Keratinocyte (primary cell): ENCODE results near the gene EMX1. TPM values are rescaled to one million over a fixed set of nuclear protein-coding genes. Genes with fewer than 3 reads are reported as not detected.

Experiments
- DNase-seq: peaks from one replicate; pipeline ENCODE4 v3.0.0-alpha.2; 2011; ENCODE audit warnings: low read depth, missing footprints, low spot score
- FAIRE-seq: peaks from 2 replicates; lab custom pipeline; 2011; peaks lifted over from hg19 to GRCh38; lab: Jason Lieb, UNC
- H2AFZ ChIP-seq: 2 replicates; pipeline ENCODE4 v1.6.0; 2012; ENCODE audit warnings: low read length, control low read depth, inconsistent platforms; ENCODE audit not compliant: control insufficient read depth
- H3K27ac ChIP-seq: 2 replicates; pipeline ENCODE4 v1.5.1; 2011; ENCODE audit warnings: low read length; ENCODE audit not compliant: control insufficient read depth, insufficient read depth
- H3K27me3 ChIP-seq: 3 replicates; pipeline ENCODE4 v1.6.0; 2011; ENCODE audit warnings: low read length; ENCODE audit not compliant: control insufficient read depth, insufficient read depth; ENCODE audit errors: extremely low read depth
- H3K36me3 ChIP-seq, 2 experiments: 2 replicates in 1 of 2; 3 replicates in 1 of 2; pipeline ENCODE4 v1.5.1; 2011; ENCODE audit warnings: low read length in 2 of 2, mild to moderate bottlenecking in 1 of 2; ENCODE audit not compliant: control insufficient read depth in 2 of 2, insufficient read depth in 2 of 2; ENCODE audit errors: extremely low read depth in 1 of 2
- H3K4me1 ChIP-seq: 3 replicates; pipeline ENCODE4 v1.5.1; 2011; ENCODE audit warnings: low read length; ENCODE audit not compliant: control insufficient read depth, insufficient read depth; ENCODE audit errors: extremely low read depth
- H3K4me2 ChIP-seq: 3 replicates; pipeline ENCODE4 v1.6.0; 2011; ENCODE audit warnings: low read depth, low read length; ENCODE audit not compliant: control insufficient read depth, insufficient read depth; ENCODE audit errors: extremely low read depth
- H3K4me3 ChIP-seq, 3 experiments: fragments of 200-600 bp in 1 of 3; sonication (generic) in 1 of 3; 2 replicates in 2 of 3; 3 replicates in 1 of 3; pipeline ENCODE4 v1.5.1; 2011 to 2016; ENCODE audit warnings: low read length in 3 of 3, mild to moderate bottlenecking in 3 of 3, control low read depth in 2 of 3, inconsistent platforms in 1 of 3, low read depth in 1 of 3, mixed read lengths in 1 of 3, mixed run types in 1 of 3, moderate library complexity in 1 of 3; ENCODE audit not compliant: control insufficient read depth in 2 of 3, insufficient read depth in 2 of 3; ENCODE audit errors: extremely low read depth in 1 of 3
- H3K79me2 ChIP-seq: 2 replicates; pipeline ENCODE4 v1.6.0; 2012; ENCODE audit warnings: low read length; ENCODE audit not compliant: control insufficient read depth, insufficient read depth
- H3K9ac ChIP-seq: 3 replicates; pipeline ENCODE4 v1.6.0; 2011; ENCODE audit warnings: low read length; ENCODE audit not compliant: control insufficient read depth, insufficient read depth; ENCODE audit errors: extremely low read depth
- H3K9me1 ChIP-seq: 3 replicates; pipeline ENCODE4 v1.6.0; 2011; ENCODE audit warnings: low read length; ENCODE audit not compliant: control insufficient read depth, insufficient read depth; ENCODE audit errors: extremely low read depth
- H3K9me3 ChIP-seq: 2 replicates; pipeline ENCODE4 v1.5.1; 2012; ENCODE audit warnings: low read depth, low read length; ENCODE audit not compliant: control insufficient read depth
- H4K20me1 ChIP-seq: 3 replicates; pipeline ENCODE4 v1.6.0; 2011; ENCODE audit warnings: low read length; ENCODE audit not compliant: control insufficient read depth, insufficient read depth; ENCODE audit errors: extremely low read depth
- CTCF ChIP-seq, 3 experiments: IDR thresholded peaks in 1 of 3; conservative IDR thresholded peaks in 1 of 3; optimal IDR thresholded peaks in 1 of 3; 2 replicates in 2 of 3; 3 replicates in 1 of 3; pipeline versions ENCODE3 to v1.5.1; 2011; ENCODE audit warnings: low read length in 3 of 3, mild to moderate bottlenecking in 3 of 3, moderate library complexity in 2 of 3, control low read depth in 1 of 3, inconsistent platforms in 1 of 3; ENCODE audit not compliant: insufficient read depth in 2 of 3; ENCODE audit errors: extremely low read depth in 1 of 3
- EZH2 ChIP-seq: IDR thresholded peaks from one replicate; pipeline ENCODE4 v1.6.1; 2012; ENCODE audit warnings: inconsistent platforms, mild to moderate bottlenecking, low read length, moderate library complexity
- dilution Hi-C: fragments of 300-500 bp; cut with MboI; formaldehyde crosslinking; loops from one replicate; pipeline ENCODE4 v1.7.0; 2020; ENCODE audit warnings: low sequenced_read_pairs; ENCODE audit not compliant: extremely low pct_ligation_motif_present
- polyA plus RNA-seq, 5 experiments: library from polyadenylated mRNA; depleted of rRNA in 3 of 5; stranded (reverse) in 3 of 5; stranded (forward) in 1 of 5; unstranded in 1 of 5; fragments of >200 nt; gene quantifications; 1 replicate in 1 of 5; 2 replicates in 3 of 5; 3 replicates in 1 of 5; pipeline versions ENCODE4 v1.2.1 to v1.2.3, GENCODE V29; 2011 to 2012; ENCODE audit warnings: missing spikeins in 2 of 5, low read depth in 1 of 5, low replicate concordance in 1 of 5

The EMX1 gene
- polyA plus RNA-seq, 1 donor (not counting 4 experiments of a cell fraction or from before 2014, with no cell fraction given) = not detected

- H3K4me2 ChIP-seq = no peak overlapping the region
- TF ChIP-seq EZH2 = no peak
- TF ChIP-seq CTCF (optimal IDR thresholded peaks at IDR 0.05 in 1 of 3, IDR thresholded peaks at IDR 0.05 in 1 of 3, conservative IDR thresholded peaks at IDR 0.05 in 1 of 3; ENCODE audit: extremely low read depth in 1 of 3, insufficient read depth in 2 of 3, low read length in 3 of 3) = no peak
- no peak overlapping the region for H2AFZ ChIP-seq
- H3K9ac ChIP-seq = no peak overlapping the region
- FAIRE-seq (no peak), DNase-seq (no peak)
- dilution Hi-C loops = no loop called here
- H3K9me3 ChIP-seq = no peaks in the 10 kb centered on the region
- H4K20me1 ChIP-seq = no peaks in the 10 kb centered on the region
- no peaks in the 10 kb centered on the region for H3K9me1 ChIP-seq
- no peak overlapping the region for H3K4me3 ChIP-seq
- peaks cover 39% of the 10 kb centered on the region for H3K27me3 ChIP-seq
- H3K36me3 ChIP-seq = no peaks in the 10 kb centered on the region
- no peak overlapping the region for H3K27ac ChIP-seq
- no peaks in the 10 kb centered on the region for H3K79me2 ChIP-seq
- H3K4me1 ChIP-seq = no peaks in the 10 kb centered on the region
Measured at GRCh38 chr2:72908741-72909140, 8.6 kb upstream of the EMX1 start.

- Histone ChIP-seq H3K79me2 (no peaks in the 10 kb centered on the region), H3K9me3 (no peaks in the 10 kb centered on the region), H3K4me1 (peaks cover 3% of the 10 kb centered on the region), H3K4me3 (no peak overlapping the region), H3K36me3 (no peaks in the 10 kb centered on the region), H3K9ac (no peak overlapping the region), H3K27me3 (peaks cover 62% of the 10 kb centered on the region), H3K9me1 (no peaks in the 10 kb centered on the region), H3K4me2 (no peak overlapping the region), H2AFZ (no peak overlapping the region), H3K27ac (no peak overlapping the region), H4K20me1 (peaks cover 7% of the 10 kb centered on the region)
- DNase-seq (no peak), FAIRE-seq (no peak)
- TF ChIP-seq EZH2 = no peak
- no peak for TF ChIP-seq CTCF (optimal IDR thresholded peaks at IDR 0.05 in 1 of 3, IDR thresholded peaks at IDR 0.05 in 1 of 3, conservative IDR thresholded peaks at IDR 0.05 in 1 of 3; ENCODE audit: extremely low read depth in 1 of 3, insufficient read depth in 2 of 3, low read length in 3 of 3)
- dilution Hi-C loops = no loop called here
Measured at GRCh38 chr2:72911256-72911655, 6.1 kb upstream of the EMX1 start.
